VCaP (cell line): ENCODE results near the gene SAMD4B.

Experiments used
- H3K27ac ChIP-seq: fragments of 450-650 bp; 2 replicates; pipeline ENCODE4 v1.5.1; 2017
- CTCF ChIP-seq: fragments of 450-650 bp; conservative IDR thresholded peaks from 2 replicates; pipeline ENCODE4 v1.5.1; 2017; ENCODE audit warnings: mild to moderate bottlenecking, moderate library complexity

The SAMD4B gene

GRCh38 chr19:39301021-39301420, 41.2 kb upstream of the SAMD4B start:
- TF ChIP-seq CTCF: no peak

GRCh38 chr19:39301562-39301961, 40.7 kb upstream of the SAMD4B start:
- no peak overlapping the region for H3K27ac ChIP-seq
- no peak for TF ChIP-seq CTCF

More at GRCh38 chr19:39301021-39301420, 41.2 kb upstream of the SAMD4B start:
- no peak overlapping the region for H3K27ac ChIP-seq

GRCh38 chr19:39303373-39304184, 38.6 kb upstream of the SAMD4B start:
- no peak overlapping the region for H3K27ac ChIP-seq
- no peak for TF ChIP-seq CTCF

- TF ChIP-seq CTCF: no peak
- no peak overlapping the region for H3K27ac ChIP-seq
Observed at GRCh38 chr19:39304185-39304513, 38.1 kb upstream of the SAMD4B start.

DNA sequence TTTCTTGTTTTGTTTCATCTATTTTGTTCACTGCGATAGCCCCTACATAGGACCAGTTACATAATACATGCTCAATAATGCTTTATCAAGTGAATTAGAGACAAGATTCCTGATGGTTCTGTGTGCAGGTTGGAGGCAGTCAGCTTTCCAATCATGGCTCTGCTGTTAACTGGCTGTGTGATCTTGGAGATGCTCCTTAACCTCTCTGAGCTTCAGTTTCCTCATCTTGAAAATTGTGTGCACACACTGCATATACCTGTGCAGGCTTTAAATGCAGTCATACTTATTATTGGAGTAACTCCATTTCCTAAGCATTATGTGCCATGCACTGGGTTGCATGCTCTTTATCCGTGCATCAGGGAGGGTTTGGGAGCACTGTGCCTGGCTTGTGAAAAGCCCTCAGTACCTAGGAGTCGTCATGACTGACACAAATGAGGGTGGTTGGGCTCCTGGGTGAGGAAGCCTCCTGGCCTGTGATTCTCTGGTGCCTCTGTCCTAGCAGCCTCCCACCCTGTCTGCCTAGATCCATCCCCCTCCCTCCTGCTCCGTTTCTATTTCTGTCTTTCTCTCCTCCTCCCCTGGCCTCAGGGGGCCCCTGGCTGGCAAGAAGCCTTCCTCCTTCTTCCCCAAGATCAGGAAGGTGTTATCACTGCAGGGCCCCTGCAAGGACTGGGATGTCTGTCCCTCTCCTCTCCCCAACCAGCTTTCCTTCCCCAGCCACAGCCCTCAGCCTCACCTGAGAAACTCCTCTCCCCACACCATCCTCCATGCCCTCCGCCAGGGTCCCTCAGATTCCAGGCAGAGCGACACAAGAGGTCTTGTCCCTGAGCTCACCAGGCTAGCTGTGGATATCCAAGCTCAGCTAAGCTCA, 37.3 kb upstream of the SAMD4B start:
- H3K27ac ChIP-seq: no peak overlapping the region
- TF ChIP-seq CTCF: no peak

GRCh38 chr19:39306075-39306474, 36.1 kb upstream of the SAMD4B start:
- no peak for TF ChIP-seq CTCF
- H3K27ac ChIP-seq: peak overlapping the region; percentile 29

- TF ChIP-seq CTCF: no peak
- peak overlapping the region; percentile 9; the same call in 1 of the 2 replicates for H3K27ac ChIP-seq
Observed at GRCh38 chr19:39307046-39307821, 35.0 kb upstream of the SAMD4B start.
